ENCODE measurements around the gene MINDY4. TPM values are rescaled to one million over a fixed set of nuclear protein-coding genes. Genes with fewer than 3 reads are reported as not detected.
"Not testable (repeated sequence)": the region's sequence is repeated elsewhere in the genome, so short reads cannot be mapped to it uniquely, and the experiment has no call there.

Gene MINDY4
- total RNA-seq, 1 experiment from 2014 or later: 4.0 TPM

DNA sequence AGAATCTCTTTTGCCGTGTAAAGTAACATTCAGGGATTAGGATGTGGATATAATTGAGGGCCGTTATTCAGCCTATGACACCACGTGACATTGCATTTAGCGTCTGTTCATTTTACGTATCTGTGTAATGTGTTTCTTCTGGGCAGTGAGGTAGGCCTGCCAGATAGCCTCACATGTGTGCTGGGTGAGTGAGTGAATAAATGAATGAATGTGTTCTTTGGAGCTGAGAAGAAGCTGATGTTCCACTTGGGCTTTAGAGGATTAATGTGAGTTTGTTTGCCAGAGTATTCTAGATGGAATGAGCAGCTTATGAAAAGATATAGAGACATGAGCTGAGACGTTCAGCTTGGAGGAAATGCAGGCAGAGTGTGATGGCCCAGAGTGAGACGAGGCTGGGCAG is 55.0 kb downstream of the MINDY4 start:
- no peak for DNase-seq (ENCODE audit: extremely low read depth, low read depth)

- DNase-seq (ENCODE audit: extremely low read depth, low read depth): no peak
Measured at GRCh38 chr7:30828591-30828990, 57.4 kb downstream of the MINDY4 start.

DNA sequence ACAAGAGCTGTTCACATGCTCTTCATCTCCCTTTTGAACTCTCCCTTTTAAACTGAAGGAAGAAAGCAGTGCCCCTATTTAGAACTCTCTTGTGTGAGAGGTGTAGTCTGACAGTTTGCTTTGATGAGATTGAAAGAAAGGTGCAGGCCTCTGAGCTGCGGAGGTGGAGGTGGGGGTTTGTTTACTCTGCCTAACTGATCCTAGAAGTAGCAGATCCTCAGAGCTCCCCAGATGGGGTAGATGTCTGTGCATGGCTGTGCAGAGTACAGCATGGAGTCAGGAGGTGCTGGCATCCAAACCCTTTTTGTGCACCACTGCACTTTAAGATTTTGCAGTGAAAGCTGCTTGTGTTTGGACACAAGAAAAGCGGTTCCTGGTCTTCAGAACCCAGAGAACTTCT is 58.3 kb downstream of the MINDY4 start:
- DNase-seq (ENCODE audit: extremely low read depth, low read depth): no peak

DNA sequence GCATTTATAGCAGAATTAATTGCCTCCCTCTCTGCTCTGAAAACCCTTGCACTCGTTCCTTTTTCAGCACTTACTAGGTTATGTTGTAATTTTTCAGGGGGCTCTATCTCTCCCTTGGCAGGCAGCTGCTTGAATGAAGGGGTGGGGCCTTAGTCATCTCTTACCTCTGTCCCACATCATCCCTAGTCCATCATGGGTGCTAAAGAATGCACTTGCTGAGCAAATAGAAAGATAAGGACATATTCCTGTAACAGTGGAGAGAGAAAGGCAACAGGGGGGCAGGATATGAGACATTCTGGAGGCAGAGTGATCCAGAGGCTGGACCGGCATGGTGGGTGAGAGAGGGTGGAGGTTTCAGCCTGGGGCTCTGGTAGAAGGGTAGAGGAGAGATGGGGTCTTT is 60.0 kb downstream of the MINDY4 start:
- no peak for DNase-seq (ENCODE audit: extremely low read depth, low read depth)

GRCh38 chr7:30831936-30832335 is 60.7 kb downstream of the MINDY4 start:
- no peak for DNase-seq (ENCODE audit: extremely low read depth, low read depth)

DNA sequence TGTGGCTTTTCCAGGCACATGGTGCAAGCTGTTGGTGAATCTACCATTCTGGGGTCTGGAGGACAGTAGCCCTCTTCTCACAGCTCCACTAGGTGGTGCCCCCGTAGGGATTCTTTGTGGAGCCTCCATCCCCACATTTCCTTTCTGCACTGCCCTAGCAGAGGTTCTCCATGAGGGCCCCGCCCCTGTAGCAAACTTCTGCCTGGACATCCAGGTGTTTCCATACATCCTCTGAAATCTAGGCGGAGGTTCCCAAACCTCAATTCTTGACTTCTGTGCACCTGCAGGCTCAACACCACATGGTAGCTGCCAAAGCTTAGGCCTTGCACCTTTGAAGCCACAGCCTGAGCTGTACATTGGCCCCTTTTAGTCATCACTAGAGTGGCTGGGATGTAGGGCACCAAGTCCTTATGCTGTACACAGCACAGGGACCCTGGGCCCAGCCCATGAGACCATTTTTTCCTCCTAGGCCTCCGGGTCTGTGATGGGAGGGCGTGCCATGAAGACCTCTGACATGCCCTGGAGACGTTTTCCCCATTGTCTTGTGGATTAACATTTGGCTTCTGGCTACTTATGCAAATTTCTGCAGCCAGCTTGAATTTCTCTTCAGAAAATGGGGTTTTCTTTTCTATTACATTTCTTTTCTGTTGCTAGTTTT is 62.9 kb downstream of the MINDY4 start:
- not testable (repeated sequence) for DNase-seq (ENCODE audit: extremely low read depth, low read depth)

DNA sequence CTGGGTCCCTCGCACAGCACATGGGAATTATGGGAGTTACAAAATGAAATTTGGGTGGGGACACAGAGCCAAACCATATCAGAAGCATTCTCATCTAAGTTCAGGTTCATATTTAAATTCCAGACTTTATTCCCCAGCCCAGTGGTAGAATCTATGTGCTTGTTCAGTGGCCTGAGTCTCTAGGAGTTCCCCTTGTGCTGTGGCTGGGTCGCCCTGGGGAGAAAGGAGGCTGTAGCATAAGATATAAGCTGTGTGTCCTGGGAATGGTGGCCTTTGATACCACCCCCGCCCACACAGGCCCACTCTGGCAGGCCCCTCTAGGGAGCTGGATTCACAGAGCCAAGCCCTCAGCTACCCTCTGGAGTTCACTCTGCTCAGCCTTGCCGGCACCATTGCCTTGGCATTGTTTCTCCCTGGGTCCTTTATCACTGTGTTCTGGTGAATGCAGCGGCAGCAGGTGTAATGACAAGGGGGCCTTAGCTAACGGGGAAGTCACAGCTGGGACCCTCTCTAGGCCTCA is 64.2 kb downstream of the MINDY4 start:
- DNase-seq (ENCODE audit: extremely low read depth, low read depth): no peak

GRCh38 chr7:30836991-30837390 is 65.8 kb downstream of the MINDY4 start:
- no peak for DNase-seq (ENCODE audit: extremely low read depth, low read depth)

DNA sequence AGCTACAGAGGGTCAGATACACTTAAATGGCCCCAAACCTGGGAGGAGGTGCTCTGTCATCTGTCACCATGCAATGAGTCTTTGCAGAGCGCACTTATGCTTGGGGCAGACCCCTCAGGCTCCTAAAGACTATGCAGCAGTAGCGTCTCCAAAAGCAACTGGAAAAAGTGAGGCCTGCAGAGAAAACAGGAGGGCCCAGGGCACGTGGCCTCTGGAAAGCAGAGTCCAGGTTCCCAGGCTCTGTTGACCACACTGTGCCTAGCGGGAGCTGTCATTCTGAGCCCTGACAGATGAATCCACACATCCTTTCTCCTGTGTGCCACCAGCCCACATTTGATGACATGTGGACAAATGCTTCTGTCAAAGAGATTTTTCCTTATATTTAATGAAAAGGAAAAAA is 66.4 kb downstream of the MINDY4 start:
- DNase-seq (ENCODE audit: extremely low read depth, low read depth): no peak

- no peak for DNase-seq (ENCODE audit: extremely low read depth, low read depth)
Measured at GRCh38 chr7:30838008-30838407, 66.8 kb downstream of the MINDY4 start.

DNA sequence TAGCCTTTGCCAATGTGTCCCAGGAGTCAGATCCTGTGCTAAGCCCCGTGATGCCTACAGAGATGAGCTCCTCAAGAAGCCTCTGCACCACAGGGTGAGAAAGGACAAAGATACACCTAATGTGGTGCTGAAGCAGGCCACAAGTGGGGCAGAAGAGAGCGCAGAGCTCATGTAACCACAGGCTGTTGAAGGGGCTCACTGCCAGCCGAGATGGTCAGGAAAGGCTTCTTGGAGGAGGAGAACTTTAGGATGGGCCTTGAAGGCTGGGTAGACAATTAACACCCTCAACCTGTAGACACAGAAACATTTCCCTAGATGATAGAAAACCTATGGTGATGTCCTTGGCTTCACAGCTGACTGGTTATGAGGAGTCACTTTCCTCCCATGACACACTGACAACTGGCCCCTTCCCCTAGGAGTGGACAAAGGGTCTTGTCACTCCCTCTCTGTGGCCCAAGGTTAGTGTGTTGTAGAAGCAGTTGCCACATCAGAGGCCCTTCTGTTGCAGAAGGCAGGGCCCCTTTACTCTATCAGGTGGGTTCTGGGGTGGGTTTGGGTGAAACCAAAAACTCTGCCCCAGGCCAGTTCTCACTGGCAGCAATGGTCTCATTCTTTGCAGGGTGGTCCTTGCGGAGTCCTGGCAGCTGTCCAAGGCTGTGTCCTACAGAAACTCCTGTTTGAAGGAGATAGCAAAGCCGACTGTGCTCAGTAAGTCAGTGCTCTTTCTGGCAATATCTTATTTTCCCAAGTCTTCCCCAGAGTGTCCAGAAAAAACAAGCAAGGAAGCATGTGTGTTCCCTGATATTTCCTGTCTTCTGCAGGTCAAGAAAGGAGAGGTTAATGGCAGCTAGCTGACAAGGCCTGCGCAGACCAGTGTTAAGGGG is 69.2 kb downstream of the MINDY4 start:
- no peak for DNase-seq (ENCODE audit: extremely low read depth, low read depth)

- DNase-seq (ENCODE audit: extremely low read depth, low read depth): no peak
Measured at GRCh38 chr7:30841025-30841735, 70.0 kb downstream of the MINDY4 start.

GRCh38 chr7:30841801-30842541 is 70.8 kb downstream of the MINDY4 start:
- no peak for DNase-seq (ENCODE audit: extremely low read depth, low read depth)

GRCh38 chr7:30842542-30843451 is 71.6 kb downstream of the MINDY4 start:
- no peak for DNase-seq (ENCODE audit: extremely low read depth, low read depth)

DNA sequence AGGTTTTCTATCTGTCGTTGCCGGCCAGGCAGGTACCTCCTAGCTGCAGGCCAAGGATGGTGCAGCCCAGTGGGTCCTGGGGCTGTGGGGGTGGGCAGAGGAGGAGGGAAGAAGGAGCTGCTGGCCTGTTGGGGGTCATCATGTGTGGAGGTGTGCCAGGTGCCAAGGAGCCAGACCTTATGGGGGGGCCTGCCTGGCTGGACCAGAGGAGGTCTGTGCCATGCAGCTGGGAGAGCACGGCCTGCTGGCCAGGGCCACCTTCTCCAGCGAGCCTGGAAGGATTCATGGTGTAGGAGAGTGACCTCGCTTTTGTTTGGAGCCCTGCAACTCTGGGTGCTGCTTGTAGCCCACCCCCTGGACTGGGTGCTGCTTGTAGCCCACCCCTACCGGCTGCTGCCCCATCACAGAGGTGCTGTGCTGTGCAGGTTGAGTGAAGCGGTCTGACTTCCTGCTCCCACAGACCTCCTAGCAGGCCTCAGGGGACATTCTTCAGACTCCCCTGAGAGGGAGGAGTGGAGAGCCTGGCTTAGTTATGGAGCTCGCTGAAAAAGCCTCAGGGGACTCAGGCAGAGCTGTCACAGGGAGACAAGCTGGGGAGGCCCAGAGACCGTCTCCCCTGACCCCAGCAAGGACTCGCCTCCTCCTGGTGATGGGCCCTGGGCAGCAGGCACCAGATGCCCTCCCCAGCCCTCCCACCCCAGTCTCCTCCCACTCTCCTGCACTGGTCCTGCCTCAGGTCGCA is 72.7 kb downstream of the MINDY4 start:
- no peak for DNase-seq (ENCODE audit: extremely low read depth, low read depth)

DNA sequence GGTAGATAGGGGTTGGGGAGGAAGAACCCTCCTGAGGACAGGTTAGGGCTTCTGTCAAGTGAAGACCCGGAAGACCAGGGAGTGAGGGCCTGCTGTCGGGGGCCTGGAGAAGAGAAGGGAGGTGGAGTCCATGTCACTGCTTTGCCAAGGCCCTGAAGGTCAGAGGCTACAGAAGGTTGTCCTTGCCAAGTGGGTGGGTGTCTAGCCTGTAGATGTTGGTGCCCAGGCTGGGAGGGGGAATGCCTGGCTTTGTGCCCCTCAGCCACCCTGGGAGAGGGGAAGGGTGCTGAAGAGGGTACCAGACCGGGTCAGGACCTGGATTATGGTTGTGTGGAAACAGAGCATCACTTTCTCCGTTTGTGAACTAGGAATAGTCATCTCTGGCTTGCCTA is 73.3 kb downstream of the MINDY4 start:
- no peak for DNase-seq (ENCODE audit: extremely low read depth, low read depth)

DNA sequence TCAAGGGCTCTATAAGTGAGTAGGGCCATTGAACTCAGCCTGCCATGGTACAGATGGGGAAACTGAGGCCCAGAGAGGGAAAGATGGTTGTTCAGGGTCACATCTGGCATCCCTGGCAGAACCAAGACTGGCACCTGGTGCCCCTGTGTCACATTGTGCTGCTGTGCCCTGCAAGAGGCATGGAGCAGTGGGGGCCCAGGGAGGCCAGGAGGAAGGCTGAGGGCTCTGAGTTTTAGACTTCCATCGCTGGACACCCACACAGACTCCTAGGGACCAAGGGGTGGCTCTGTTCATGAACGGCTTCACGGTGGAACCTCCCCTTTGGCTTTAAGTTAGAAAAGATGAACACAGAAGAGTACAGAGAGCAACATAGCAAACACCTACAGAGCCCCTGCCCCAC is 73.7 kb downstream of the MINDY4 start:
- DNase-seq (ENCODE audit: extremely low read depth, low read depth): no peak

GRCh38 chr7:30845426-30846135 is 74.4 kb downstream of the MINDY4 start:
- no peak for DNase-seq (ENCODE audit: extremely low read depth, low read depth)
